Activated T-cell treated with anti-CD3 and anti-CD28 coated beads for 1 hour (primary cell): Measurements from ENCODE around the gene EVL.
A peak's percentile ranks its signal among the peaks of the same experiment; 100 is the strongest.

Source experiments
- DNase-seq: peaks from one replicate; pipeline ENCODE4 v3.0.0-alpha.2; 2020; ENCODE audit warnings: low read depth

The EVL gene

DNA sequence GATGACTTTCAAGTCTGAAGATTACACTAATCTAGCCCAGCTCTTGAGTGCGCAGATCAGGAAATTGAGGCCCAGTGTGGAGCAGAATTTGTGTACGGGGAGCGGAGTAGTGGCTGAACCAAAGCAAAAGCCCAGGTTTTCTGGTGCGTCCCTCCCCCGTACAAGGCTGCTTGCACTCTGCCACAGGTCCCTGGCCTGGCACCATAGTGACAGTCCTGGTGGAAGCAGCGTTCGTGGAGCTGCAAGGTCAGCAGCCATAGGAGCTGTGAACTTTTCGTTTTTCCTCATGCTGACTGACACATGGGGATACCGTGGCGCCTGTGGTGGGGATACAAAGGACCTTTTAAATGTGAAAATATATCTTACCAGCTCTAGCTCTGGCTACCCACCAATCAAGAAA, 1.7 kb downstream of the EVL start:
- no peak for DNase-seq

DNA sequence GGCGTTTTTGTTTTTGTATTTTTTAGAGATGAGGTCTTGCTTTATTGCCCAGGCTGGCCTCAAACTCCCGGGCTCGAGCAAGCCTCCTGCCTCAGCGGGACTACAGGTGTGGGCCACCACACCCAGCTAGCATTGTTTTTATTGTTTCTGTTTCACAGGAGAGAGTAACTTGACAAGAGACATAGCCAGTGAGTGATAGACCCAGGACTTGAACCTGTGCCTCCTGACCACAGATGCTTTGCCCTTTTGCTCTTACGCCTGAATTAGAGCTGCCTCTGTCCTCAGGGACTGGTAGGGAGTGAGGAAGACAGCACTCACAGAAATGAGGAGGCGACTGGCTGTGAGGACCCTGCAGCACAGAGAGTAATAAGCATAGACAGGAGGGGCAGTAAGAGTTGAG, 2.3 kb downstream of the EVL start:
- DNase-seq, result no peak

GRCh38 chr14:100067971-100068959, 3.0 kb downstream of the EVL start:
- DNase-seq, result peak; percentile 69

DNA sequence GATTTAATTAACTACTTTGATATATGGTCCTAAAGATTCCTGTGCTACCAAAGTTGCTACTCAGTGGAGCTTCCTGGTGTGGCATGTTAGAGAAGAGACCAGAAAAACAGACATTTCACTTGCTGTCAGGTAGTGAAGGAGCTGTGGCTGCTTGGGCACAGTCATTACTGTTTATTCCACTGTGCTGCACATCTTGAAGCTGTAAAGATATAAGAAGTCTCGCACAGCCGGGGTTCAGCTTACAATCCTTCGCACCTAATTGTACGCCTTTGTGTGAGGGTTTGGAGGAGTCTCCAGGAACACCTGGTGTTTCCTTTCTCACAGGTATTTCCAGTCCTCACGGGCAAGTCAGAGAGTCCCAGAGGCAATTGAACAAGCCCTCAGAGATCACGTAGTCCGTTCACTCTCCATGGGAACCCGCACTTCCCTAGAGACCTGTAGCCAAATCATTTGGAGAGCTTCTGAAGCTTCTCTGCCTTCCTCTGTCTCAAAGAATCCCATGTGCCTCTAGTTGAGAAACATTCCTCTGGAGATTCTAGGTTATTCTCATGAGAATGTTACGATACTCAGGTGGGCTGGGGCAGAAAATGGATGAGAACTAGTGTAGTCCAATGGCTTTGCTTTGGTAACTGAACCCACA, 4.1 kb downstream of the EVL start:
- no peak for DNase-seq

DNA sequence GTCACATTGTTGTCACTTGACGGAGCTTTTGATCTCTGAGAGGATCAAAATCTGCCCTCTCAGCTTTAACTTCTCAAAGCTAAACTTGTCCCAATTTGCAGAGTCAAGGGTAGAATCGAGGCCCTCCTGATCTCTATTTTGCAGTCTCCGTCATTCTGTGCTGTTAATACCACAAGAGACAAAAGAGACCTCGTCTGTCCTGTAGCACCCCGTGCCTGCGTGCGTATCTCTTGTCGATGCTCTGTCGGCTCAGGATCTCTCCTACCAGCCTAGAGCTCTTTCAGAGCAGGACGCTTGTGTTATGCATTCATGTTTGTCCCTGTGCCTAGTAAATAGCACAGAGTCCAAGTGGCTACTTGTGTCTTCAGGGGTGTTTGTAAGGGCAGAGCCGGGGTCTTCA, 5.1 kb downstream of the EVL start:
- DNase-seq, result no peak

DNA sequence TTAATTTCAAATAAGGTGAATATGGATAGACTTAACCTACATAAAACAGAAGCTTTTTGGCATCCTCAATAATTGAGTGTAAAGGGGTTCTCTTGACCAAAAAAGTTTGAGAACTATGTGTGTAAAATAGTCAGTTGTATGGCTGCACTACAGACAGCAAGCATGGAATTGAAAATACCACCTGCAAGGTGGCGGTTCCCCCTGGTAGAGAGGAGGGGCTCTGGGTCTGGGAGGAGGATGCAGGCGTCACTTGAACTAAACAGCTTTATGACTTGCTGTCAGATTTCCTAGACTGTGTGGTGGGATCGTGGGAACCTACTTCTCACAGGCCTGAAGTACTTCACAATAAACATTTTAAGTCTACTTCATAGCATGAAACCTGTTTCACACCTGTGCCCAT, 6.3 kb downstream of the EVL start:
- no peak for DNase-seq

- peak; percentile 54 for DNase-seq
These were observed 7.6 kb downstream of the EVL start for GRCh38 chr14:100072783-100073346.

DNA sequence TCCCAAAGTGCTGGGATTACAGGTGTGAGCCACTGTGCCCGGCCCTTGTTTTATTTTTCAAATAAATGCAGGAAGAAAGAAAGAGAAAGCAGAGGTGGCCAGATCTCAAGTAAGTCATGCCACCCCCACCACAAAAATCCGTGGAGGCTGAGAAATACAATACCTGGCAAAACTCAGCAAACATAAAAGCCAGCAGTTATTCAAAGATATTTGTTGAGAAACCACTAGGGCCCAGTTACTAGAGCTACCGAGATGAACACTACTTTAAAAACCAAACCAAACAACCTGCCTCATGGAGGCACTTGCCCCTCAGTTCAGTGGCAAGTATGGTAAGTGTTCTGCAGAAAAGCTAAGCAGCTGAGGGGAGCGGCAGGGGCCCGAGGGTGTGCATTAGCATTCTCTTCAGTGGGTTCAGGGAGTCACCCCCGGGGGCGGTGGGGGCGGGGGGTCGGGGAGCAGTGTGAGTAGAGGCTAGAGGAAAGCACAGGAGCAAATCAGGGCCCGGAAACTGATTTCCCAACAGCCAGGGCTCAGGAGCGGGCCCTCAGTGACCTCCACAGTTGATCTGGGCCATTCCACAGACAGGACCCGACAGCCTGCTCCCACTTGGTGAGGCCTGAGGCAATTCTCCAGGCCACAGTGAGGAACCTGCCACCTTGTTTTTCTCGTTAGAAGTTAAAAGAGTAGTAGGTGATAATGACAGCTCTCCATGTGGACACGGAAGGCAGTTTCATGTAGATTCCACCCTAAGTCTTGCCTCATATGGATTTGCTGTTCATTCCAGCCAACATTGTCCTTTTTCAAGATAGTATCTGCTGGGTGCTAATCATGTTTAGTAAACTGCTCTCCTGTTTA, 8.6 kb downstream of the EVL start:
- DNase-seq, result no peak

DNA sequence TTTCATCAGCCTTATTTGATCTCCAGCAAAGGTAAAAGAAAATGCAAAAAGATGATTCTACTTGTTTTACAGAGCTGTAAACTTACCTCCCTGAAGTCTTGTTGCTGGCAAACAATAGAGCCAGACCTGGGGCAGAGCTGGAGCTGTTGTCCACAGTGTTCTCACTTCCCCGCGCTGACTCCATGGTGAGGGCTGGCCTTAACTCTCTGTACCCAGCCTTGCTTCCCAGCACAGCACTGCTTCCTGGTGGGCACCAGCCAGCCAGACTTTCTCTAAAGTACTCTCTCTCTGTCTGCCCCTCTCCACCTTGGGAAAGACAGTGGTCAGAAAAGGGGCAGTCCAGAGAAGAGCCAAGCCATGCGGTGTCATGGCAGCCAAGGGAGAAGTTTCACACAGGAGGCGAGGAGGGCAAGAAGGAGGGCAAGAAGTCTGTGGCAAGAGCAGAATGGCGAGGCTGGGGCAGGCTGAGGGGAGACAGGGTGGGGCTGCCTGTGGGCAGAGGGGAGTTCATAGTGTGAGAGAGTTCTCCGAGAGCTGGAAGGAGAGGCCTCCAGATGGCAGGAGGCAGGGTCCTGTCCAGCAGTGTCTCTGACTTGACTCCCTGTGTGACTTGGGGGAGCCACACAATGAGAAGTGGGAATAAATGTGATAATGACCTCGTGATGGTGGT, 9.3 kb downstream of the EVL start:
- no peak for DNase-seq

DNA sequence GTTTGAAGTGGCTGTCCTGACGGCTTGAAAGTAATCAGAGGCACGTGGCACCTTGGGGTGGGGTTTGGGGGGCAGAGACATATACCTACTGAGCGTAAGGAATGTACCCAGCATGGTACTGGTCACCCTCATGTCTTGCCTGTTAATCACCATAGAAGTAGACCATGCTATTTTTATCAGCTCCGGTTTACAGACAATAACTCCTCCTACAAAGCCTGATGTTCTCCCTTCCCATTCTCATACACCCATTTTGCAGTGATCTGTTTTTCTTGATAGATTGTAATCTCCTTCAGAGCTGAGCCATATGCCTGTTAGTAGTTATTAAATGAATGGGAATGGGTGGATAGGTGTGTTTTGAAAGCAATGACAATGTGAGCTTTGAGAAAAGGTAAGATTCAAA, 10.5 kb downstream of the EVL start:
- DNase-seq, result no peak

- DNase-seq, result no peak
These were observed 10.9 kb downstream of the EVL start for GRCh38 chr14:100076133-100076532.

- no peak for DNase-seq
These were observed 11.4 kb downstream of the EVL start for GRCh38 chr14:100076606-100077005.

DNA sequence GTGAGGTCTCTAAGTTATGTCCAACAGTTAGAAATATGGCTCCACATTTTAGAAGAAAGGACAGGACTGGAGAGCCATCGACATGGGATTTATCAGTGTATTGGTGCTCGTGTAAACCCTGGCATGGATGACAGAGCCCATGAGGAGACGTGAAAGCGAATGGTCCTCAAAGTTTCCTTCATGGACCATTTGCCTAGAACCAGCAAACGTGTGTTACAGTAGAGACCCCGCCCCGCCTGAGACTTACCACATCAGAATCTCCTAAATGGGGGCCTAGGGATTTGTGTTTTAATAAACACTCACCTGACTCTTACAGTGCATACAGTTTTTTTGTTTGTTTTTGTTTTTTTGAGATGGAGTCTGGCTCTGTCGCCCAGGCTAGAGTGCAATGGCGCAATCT, 12.2 kb downstream of the EVL start:
- no peak for DNase-seq

- DNase-seq, result no peak
These were observed 13.1 kb downstream of the EVL start for GRCh38 chr14:100078216-100078803.

DNA sequence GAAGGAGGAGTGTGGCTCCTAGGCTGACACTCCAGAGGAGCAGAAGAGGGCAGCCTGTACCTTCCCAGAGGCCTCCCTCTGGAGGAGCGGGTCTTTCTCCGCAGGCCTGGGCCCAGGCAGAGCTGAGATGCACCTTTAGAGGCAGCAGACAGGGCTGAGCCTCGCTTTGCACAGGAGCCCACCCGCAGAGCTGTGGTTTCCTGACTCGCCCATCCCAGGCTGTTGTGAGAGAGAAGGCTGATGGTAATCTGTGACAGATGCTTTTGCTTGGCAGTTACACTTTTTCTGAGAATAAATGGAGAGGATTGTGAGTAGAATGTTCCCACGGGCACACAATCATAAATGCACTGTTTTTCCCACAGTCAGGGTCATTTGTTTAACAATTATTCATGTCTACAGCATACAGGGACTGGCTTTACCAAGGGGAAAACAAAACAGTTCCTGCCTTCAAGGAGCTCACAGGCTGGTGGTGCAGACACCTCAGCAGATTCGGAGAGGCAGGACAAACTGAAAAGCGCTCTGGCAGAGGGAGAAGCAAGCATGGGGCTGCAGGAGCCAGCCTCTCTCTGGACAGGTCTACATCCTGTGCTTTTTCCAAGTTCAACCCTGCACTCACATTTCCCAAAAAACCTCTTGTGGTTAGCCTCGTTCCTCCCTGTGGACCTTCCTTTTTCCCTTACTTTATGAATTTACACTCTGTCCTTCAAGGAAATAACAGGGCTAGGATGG, 13.9 kb downstream of the EVL start:
- peak; percentile 63 for DNase-seq

DNA sequence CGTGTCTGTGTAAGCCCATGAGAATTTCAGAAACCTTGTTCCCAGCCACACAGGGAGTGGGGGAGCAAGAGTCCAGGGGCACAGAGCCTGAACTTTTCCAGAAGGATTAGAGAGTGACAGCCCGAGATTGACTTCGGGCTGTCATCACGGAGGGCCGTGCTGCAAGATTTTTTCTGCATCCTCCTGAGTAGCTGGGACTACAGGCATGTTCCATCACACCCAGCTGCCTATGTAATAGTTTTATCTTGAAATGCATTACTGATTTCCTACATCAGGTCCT, 14.4 kb downstream of the EVL start:
- no peak for DNase-seq

DNA sequence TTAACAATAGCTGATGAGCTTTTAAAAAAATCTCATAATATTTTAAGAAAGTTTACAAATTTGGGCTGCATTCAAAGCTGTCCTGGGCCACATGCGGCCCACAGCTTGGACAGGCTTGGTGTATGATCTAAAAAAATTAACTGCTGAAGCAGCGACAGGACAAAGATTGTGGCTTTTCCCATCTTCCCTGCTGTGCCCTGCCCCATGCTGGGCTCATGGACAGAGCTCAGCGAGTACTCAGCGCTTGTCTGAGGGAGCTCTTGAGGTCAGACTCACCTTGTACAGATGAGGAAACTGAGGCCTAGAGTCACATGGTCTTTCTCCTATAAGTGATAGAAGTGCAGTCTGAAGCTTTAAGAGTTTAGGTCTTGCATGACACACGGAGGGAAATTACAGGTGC, 15.0 kb downstream of the EVL start:
- DNase-seq, result no peak

DNA sequence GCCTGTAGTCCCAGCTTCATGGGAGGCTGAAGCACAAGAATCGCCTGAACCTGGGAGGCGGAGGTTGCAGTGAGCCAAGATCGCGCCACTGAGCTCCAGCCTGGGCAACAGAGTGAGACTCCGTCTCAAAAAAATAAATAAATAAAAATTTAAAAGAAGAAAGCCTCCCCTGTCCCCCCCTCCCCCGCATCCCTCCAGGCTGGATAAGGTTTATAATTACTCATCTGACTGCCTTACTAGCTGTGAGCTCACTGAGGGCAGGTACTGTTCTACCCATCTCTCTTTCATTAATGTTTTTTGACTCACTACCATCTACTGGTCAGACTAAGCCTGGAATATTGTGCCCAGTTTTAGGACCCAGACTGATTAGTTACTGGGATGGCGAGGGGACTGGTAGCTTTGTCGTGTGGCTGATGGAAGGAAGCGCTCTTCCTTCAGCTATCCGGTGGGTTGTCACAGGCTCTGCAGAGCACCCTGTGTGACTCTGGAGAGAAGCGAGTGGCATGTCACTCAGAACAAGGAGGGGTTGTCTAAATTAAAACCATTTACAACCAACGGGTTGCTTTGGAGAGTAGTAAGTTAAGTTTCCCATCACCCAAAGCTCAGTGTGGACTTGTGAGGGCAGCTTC, 16.9 kb downstream of the EVL start:
- DNase-seq, result no peak

- no peak for DNase-seq
These were observed 17.5 kb downstream of the EVL start for GRCh38 chr14:100082723-100083122.

DNA sequence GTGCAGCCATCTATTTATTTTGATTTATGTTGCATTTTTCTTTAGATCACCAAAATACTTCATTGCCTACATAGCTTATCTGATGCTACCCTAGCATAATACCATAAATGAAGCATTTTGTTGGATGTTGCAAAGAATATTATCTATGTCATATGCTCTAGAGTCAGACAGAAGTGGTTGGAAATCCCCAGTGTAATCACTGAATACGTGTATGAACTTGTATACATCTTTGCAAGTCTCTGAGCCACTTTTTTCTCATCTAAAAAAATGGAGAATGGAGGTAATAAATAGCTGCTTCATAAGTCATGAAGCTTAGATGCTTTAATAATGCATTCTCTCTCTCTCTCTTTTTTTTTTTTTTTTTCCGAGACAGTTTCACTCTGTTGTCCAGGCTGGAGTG, 18.5 kb downstream of the EVL start:
- DNase-seq, result no peak
